Measurements from ENCODE around the gene INTS15.

DNA sequence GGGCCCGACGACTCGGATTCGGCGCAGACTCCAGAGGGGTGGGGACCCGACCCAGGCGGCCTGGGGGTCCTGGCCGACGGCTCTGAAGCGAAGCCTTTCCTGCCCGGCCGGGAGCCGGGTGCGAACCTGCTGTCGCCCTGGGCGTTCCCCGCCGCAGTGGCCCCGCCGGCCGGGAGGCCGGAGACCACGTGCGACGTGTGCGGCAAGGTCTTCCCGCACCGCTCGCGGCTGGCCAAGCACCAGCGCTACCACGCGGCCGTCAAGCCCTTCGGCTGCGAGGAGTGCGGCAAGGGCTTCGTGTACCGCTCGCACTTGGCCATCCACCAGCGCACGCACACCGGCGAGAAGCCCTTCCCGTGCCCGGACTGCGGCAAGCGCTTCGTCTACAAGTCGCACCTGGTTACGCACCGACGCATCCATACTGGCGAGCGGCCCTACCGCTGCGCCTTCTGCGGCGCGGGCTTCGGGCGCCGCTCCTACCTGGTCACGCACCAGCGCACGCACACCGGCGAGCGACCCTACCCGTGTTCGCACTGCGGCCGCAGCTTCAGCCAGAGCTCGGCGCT, 62.7 kb downstream of the INTS15 start:
- TF ChIP-seq MAX (IDR thresholded peaks at IDR 0.05) (no peak), TAF1 (IDR thresholded peaks at IDR 0.05; ENCODE audit: low read depth) (no peak), EGR1 (IDR thresholded peaks at IDR 0.05) (no peak), YY1 (IDR thresholded peaks at IDR 0.05; ENCODE audit: low read depth) (no peak), FOXM1 (IDR thresholded peaks at IDR 0.05; ENCODE audit: borderline replicate concordance, low read depth) (no peak), NFIC (IDR thresholded peaks at IDR 0.05) (no peak)
